Breast epithelium (tissue), 4 donors: Measurements from ENCODE around the gene SCN9A. TPM values are rescaled to one million over a fixed set of nuclear protein-coding genes. Genes with fewer than 3 reads are reported as not detected.

ENCODE experiments used
- DNase-seq, 2 donors: peaks; one replicate each; pipeline ENCODE4 v3.0.0-alpha.2; 2019; ENCODE audit warnings: low spot score in 2 of 2
- H3K27ac ChIP-seq, 2 donors: fragments of 200-600 bp; sonication (generic) in 1 of 2; one replicate each; pipeline ENCODE4 v1.5.1; 2016 to 2019; ENCODE audit warnings: mild to moderate bottlenecking in 1 of 2
- H3K27me3 ChIP-seq, 2 donors: fragments of 200-600 bp; sonication (generic) in 1 of 2; one replicate each; pipeline versions ENCODE4 v1.5.1 to v1.6.0; 2017 to 2019; ENCODE audit warnings: control low read depth in 1 of 2, mild to moderate bottlenecking in 1 of 2
- H3K36me3 ChIP-seq: fragments of 200-600 bp; one replicate; pipeline ENCODE4 v1.5.1; 2019
- H3K4me1 ChIP-seq, 2 donors: fragments of 200-600 bp; sonication (generic); one replicate each; pipeline ENCODE4 v1.5.1; 2016 to 2019; ENCODE audit warnings: control low read depth in 1 of 2
- H3K4me3 ChIP-seq, 3 donors: fragments of 200-600 bp; sonication (generic); 1 replicate in 2 of 3; 2 replicates in 1 of 3; pipeline ENCODE4 v1.5.1; 2016 to 2019; ENCODE audit warnings: mild to moderate bottlenecking in 3 of 3, moderate library complexity in 2 of 3
- H3K9me3 ChIP-seq, 2 donors: fragments of 200-600 bp; sonication (generic) in 1 of 2; one replicate each; pipeline ENCODE4 v1.5.1; 2016 to 2019; ENCODE audit warnings: control low read depth in 1 of 2
- POLR2A ChIP-seq: fragments of 450-650 bp; IDR thresholded peaks from one replicate; pipeline ENCODE4 v1.6.1; 2016; ENCODE audit warnings: antibody characterized with exemption, mild to moderate bottlenecking, moderate library complexity
- POLR2AphosphoS5 ChIP-seq, 3 donors: sonication (generic); formaldehyde crosslinking; IDR thresholded peaks; one replicate each; pipeline ENCODE4 v1.6.1; 2017; ENCODE audit warnings: antibody characterized with exemption in 3 of 3
- intact Hi-C: fragments of 100-400 bp; cut with DNase I; formaldehyde crosslinking; loops from one replicate; pipeline ENCODE4 v1.15.1; 2023; ENCODE audit warnings: low total_unique reads
- total RNA-seq, 3 donors: library from RNA; depleted of rRNA; stranded (reverse); fragments of >200 nt; gene quantifications; one replicate each; pipeline ENCODE4 v1.1.0, GENCODE V29; 2016
- TF ChIP-seq, protein P1 (sequence below), 3 donors: fragments of 450-650 bp; IDR thresholded peaks; one replicate each; pipeline ENCODE4 v1.5.1; 2016 to 2017; ENCODE audit warnings: antibody characterized with exemption in 3 of 3, mild to moderate bottlenecking in 3 of 3, moderate library complexity in 3 of 3

The SCN9A gene
- total RNA-seq, 3 donors from 2014 or later: 2.0 to 12.5 (median 3.5) TPM

DNA sequence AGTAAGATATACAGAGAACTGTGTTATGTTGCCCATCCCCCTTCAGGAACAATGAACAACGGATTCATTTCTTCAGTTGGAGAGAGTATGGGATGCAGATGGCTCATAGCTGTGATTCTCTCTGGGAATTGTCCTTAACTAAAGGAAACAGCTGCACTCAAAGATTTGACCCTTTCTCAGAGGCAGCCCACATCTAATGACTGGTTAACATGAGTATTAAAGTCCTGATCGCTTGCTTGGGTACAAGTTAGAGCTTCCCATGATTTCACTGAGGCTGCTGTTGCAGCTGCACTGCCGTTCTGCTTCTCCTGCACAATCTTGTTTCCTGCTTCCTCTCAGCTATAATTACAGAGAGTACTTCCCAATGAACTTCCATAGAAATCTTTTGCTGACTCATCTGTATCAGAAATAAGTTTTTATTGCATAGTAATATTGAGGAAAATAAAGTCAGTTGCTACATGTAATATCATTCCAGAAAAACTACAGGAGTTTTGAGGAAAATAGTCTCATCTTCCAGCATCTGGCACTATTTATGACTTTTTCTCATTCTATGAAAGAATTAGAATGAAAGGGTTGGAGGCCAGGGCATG is 12.8 kb upstream of the SCN9A start:
- H3K9me3 ChIP-seq: no peaks in the 10 kb centered on the region
- no peaks in the 10 kb centered on the region for H3K36me3 ChIP-seq
- TF ChIP-seq, protein P1, sequence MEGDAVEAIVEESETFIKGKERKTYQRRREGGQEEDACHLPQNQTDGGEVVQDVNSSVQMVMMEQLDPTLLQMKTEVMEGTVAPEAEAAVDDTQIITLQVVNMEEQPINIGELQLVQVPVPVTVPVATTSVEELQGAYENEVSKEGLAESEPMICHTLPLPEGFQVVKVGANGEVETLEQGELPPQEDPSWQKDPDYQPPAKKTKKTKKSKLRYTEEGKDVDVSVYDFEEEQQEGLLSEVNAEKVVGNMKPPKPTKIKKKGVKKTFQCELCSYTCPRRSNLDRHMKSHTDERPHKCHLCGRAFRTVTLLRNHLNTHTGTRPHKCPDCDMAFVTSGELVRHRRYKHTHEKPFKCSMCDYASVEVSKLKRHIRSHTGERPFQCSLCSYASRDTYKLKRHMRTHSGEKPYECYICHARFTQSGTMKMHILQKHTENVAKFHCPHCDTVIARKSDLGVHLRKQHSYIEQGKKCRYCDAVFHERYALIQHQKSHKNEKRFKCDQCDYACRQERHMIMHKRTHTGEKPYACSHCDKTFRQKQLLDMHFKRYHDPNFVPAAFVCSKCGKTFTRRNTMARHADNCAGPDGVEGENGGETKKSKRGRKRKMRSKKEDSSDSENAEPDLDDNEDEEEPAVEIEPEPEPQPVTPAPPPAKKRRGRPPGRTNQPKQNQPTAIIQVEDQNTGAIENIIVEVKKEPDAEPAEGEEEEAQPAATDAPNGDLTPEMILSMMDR (IDR thresholded peaks at IDR 0.05): no peak
- TF ChIP-seq POLR2A (no peak), POLR2AphosphoS5 (IDR thresholded peaks at IDR 0.05) (no peak)
- H3K4me1 ChIP-seq: no peaks in the 10 kb centered on the region
- H3K4me3 ChIP-seq: no peak overlapping the region
- H3K27ac ChIP-seq: no peak overlapping the region
- DNase-seq: no peak
- intact Hi-C loops: no loop called here
- H3K27me3 ChIP-seq: no peaks in the 10 kb centered on the region

DNA sequence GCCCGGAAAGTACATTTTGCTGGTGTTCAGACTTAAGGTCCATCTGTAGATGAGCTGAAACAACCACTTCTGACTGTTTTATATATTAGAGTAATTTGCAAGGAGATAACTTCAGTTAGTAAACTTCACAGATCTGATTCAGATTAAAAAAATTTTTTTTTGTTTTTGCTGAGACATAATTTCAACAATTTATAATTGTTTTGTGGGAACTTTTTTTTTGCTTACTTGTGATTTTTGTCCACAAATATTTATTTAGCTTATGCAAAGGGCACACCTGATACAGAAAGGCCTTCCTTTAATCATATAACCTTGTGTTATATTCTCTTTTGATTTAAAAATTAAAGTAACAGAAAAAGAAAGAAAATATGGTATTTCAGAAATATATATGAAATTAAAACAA is 9.6 kb upstream of the SCN9A start:
- Histone ChIP-seq H3K9me3 (no peaks in the 10 kb centered on the region), H3K4me3 (no peak overlapping the region), H3K4me1 (no peaks in the 10 kb centered on the region), H3K36me3 (no peaks in the 10 kb centered on the region), H3K27ac (no peak overlapping the region), H3K27me3 (no peaks in the 10 kb centered on the region)
- intact Hi-C loops: no loop called here
- no peak for DNase-seq
- TF ChIP-seq, protein P1 (IDR thresholded peaks at IDR 0.05): no peak
- TF ChIP-seq POLR2A (no peak), POLR2AphosphoS5 (IDR thresholded peaks at IDR 0.05) (no peak)

DNA sequence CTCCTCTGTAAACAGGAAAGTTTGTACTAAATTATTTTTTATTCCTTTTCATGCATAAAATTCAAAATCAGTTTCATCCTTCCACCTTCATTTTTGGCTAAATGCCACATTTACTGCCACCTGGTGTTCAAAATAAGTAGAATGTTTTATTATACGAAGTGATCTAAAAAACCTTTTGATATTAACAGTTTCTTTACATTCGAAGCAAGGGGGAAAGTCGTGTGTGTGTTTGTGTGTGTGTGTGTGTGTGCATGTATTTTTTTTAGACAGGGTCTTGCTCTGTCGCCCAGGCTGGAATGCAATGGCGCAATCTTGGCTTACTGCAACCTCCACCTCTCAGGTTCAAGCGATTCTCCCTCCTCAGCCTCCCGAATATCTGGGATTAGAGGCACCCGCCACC is 9.0 kb upstream of the SCN9A start:
- Histone ChIP-seq H3K36me3 (no peaks in the 10 kb centered on the region), H3K4me3 (no peak overlapping the region), H3K9me3 (no peaks in the 10 kb centered on the region), H3K27me3 (no peaks in the 10 kb centered on the region), H3K27ac (no peak overlapping the region), H3K4me1 (no peaks in the 10 kb centered on the region)
- no peak for DNase-seq
- intact Hi-C loops: loop anchor here (5.0 kb wide), 1 partner anchor 442 kb away; no protein-coding TSS in a partner anchor
- TF ChIP-seq POLR2A (no peak), POLR2AphosphoS5 (IDR thresholded peaks at IDR 0.05) (no peak)
- TF ChIP-seq, protein P1 (IDR thresholded peaks at IDR 0.05): peak in 2 of 3 donors; percentile 35 to 50

DNA sequence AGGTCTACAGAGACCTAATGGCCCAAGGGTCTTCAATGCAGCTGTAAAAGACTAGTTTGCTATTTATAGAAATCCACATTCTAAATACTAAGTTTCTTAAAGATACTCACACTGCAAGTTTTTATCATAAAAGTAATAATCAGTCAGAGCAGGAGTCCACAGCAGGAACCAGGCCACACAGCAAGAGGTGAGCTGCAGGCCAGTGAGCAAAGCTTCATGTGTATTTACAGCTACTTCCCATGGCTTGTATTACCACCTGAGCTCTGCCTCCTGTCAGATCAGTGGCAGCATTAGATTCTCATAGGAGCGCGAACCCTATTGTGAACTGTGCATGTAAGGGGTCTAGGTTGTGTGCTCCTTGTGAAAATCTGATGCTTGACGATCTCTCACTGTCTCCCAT is 6.7 kb upstream of the SCN9A start:
- Histone ChIP-seq H3K4me1 (no peaks in the 10 kb centered on the region), H3K27me3 (no peaks in the 10 kb centered on the region), H3K9me3 (no peaks in the 10 kb centered on the region), H3K27ac (no peak overlapping the region), H3K4me3 (no peak overlapping the region), H3K36me3 (no peaks in the 10 kb centered on the region)
- no peak for DNase-seq
- TF ChIP-seq, protein P1 (IDR thresholded peaks at IDR 0.05): no peak
- no peak for TF ChIP-seq POLR2AphosphoS5 (IDR thresholded peaks at IDR 0.05)
- no peak for TF ChIP-seq POLR2A
- intact Hi-C loops: loop anchor here (5.0 kb wide), 1 partner anchor 440 kb away; no protein-coding TSS in a partner anchor

DNA sequence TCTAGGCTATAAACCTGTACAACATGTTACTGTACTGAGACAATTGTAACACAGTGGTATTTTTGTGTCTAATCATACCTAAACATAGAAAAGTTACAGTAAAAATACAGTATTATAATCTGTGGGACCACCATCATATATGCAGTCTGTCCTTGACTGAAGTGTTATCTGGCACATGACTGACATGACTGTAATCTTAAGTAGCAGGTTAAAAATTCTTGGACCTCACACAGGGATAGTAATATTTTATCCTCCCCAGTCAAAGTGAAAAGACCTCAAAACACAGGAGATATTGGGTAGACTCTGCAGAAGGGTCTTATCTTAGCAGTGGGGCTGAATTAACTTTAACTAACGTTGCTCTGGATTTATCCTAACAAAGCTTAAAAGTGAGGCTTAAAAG is 4.9 kb upstream of the SCN9A start:
- TF ChIP-seq, protein P1 (IDR thresholded peaks at IDR 0.05): no peak
- TF ChIP-seq POLR2A (no peak), POLR2AphosphoS5 (IDR thresholded peaks at IDR 0.05) (no peak)
- no peaks in the 10 kb centered on the region for H3K27me3 ChIP-seq
- intact Hi-C loops: loop anchor here (5.0 kb wide), 1 partner anchor 438 kb away; no protein-coding TSS in a partner anchor

More for the DNA sequence above, 4.9 kb upstream of the SCN9A start:
- H3K4me3 ChIP-seq: no peak overlapping the region
- H3K9me3 ChIP-seq: no peaks in the 10 kb centered on the region
- no peaks in the 10 kb centered on the region for H3K4me1 ChIP-seq
- H3K36me3 ChIP-seq: no peaks in the 10 kb centered on the region
- no peak for DNase-seq
- H3K27ac ChIP-seq: no peak overlapping the region
